ENCODE data around the gene LPAR1.

LPAR1 gene

DNA sequence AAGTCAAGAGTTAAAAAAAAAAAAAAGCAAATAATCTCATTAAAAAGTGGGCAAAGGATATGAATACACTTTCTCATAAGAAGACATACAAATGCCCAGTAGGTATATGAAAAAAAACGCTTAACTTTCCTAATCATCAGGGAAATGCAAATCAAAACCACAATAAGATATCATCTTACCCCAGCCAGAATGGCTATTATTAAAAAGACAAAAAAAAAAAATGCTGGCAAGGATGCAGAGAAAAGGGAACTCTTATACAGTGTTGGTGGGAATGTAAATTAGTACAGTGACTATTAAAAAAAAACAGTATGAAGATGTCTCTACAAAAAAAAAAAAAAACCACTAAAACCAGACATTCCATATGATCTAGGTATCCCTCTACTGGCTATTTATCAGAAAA, 79.4 kb downstream of the LPAR1 start:
- DNase-seq (ENCODE audit: low read depth, low spot score): no peak

DNA sequence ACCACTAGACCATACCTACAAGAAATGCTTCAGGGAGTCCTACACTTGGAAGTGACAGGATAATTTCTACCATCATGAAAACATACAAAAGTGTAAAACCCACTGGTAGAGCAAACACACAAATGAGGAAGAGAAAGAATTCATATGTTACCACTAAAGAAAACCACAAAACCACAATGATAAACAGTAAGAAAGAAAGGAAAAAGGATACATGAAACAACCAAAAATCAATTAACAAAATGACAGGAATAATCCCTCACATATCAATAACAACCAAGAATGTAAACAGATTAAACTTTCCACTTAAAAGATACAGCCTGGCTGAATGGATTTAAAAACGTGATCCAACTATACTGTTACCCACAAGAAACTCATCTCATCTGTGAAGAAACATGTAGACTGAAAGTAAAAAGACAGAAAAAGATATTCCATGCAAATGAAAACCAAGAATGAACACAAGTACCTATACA, 83.4 kb downstream of the LPAR1 start:
- no peak for DNase-seq (ENCODE audit: low read depth, low spot score)

DNA sequence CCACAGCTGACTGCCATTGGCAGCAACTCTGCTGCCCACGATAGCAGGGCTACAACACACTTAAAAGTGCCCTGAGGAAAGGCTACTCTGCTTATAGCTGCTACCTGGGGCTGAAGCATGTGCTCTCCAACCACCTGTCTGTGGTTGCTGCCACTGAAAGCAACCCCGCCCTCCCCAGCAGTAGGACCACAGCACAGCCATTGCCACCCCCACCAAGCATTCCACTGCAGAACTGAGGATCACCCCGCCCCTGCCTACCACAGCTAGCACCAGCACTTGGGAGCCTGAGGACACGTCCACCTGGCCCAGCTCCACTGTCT, 85.8 kb downstream of the LPAR1 start:
- no peak for DNase-seq (ENCODE audit: low read depth, low spot score)

DNA sequence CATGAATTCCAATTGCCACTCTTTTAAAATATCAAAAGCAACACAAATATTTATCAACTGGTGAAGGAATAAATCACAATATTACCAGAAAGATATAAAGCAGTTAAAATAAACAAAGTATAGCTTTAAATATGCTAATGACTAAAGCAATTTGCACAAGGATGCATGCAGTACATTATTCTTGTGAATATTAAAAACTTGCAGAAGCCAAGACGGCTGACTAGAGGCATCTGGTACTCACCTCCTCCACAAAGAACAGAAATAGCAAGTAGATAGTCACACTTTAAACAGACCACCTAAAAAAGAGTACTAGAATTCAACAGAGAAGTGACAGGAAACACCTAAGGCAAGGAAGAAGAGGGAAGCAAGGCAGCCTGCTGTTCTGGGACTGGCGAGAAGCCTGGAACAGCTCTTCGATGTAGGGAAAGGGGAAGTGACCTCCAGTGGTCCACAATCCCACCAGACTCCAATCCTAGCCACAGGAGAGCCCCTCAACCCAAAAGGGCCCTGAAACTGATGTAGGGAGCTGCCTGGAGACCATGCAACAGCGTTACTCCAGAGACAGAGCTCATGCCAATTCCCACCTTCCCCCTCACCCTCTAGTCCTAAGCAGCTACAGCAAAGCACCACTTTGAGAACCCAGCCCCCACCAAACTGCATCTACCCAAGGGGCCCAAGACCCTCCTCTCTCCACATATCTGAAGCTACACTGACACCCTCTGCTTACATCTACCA, 86.3 kb downstream of the LPAR1 start:
- no peak for DNase-seq (ENCODE audit: low read depth, low spot score)

DNA sequence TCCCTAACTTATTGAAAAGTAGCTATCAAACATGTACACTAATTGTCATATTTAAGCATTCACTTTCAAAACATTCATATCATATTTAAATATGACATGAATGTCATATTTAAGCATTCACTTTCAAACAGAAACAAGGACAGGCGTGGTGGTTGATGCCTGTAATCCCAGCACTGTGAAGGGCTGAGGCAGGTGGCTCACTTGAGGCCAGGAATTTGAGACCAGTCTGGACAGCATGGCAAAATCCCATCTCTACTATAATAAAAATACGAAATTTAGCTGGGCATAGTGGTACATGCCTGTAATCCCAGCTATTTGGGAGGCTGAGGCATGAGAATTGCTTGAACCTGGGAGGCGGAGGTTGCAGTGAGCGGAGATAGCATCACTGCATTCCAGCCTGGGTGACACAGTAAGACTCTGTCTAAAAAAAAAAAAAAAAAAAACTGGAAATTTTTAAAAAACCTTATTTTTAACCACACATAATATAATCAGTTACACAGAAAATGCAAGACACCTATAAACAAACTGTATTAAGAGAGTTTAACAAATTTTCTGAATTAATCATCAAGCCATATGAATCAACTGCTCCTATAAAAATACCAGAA, 88.1 kb downstream of the LPAR1 start:
- DNase-seq (ENCODE audit: low read depth, low spot score): no peak

DNA sequence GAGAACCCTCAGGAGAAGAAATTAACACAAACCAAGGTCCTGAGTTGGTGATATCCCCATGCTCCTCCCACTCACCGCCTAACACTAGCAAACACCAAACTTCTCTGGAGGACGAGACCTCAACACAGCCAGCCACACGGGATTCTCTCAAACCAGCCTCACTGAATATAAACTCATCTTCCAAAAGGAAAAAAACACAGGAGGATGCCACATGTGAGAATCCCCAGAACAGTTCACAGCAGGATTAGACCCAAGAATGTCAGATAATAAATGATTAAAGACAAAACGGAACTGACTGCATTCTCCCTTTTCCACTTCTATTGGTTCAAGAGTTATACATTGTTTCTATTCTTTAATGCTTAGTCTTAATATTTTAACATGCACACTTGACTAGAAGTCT, 89.2 kb downstream of the LPAR1 start:
- no peak for DNase-seq (ENCODE audit: low read depth, low spot score)

DNA sequence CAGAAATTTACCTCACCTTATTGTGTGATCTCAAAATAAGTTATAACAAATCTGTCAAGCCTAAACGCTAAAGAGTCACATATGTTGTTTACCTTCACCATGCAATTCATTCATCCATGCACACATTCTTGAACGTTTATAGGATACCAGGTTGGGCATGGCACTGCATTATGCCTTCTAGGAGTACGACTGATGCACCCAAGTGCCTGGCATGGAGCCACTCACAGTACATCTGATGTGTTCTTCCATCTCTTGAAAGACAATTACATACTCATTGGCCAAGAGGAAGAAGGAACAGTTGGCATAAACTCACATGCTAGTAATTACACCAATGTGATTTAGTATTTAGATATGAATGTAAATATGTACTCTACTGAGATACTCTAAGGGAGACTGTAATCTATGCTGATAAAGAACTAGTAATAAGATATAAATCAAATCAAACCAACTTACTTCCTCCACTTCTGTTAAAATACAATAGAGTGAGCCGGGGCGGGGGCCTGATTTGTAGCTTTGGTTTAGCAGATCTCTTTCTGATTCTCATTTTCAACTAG, 90.7 kb downstream of the LPAR1 start:
- DNase-seq (ENCODE audit: low read depth, low spot score): no peak

DNA sequence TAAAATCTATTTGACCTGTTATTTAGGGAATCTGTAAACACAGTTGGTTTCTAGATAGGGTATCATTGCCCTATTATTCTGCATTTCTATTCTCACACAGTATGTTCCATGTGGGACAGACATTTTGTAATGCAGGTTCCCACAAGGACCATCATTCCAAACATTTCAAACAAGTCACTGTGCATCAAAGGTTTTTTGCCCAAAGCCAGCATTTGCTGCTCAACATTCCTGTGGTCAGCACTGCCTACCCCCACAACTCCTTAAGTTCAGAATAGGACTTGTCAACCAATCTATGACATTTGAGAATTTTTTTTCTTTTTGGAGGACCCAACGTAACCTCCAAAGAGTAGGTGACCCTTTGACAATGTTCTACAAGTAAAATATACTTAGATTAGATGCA, 95.7 kb downstream of the LPAR1 start:
- DNase-seq (ENCODE audit: low read depth, low spot score): peak; percentile 85

DNA sequence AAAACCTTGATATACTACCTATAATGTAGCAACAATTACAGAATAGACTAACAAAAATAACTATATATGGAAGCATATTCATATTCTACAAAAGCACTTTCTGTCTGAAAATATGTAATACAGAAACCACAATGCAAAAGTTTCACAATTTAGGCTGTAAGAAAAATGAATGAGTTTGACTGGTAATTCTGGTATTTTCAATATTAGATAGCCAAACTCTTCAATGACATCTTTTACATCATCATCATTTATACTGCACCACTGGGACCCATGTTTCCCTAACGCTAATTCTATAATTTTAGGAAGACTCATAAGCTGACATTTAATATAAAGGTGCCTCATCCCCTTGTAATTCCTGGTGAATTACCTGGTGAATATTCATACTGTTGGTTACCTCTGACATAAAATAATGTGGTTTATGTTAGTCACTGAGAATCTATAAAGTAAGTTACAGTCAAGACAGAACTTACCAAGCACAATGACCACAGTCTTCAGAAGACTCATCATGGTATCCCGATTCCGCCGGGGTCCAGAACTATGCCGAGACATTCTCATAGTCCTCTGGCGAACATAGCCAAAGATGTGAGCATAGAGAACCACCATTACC, 97.2 kb downstream of the LPAR1 start:
- no peak for DNase-seq (ENCODE audit: low read depth, low spot score)

DNA sequence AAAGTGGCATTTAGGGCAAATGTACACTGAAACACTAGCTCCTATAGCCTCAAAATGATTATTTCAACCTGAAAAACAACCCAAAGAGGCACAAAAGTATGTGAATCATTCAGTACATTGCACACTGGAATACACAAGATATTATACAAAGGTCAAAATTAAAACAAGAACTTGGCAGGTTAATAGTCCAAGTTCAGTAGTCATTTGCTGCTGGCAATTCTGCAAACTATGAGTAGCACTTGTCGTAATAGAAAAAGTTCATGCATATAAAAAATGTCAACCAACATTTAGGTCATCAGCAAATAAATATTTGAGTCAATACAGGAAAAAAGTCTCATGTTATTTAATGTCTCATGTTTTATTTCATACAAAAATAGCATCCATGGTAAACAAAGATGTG, 98.7 kb downstream of the LPAR1 start:
- no peak for DNase-seq (ENCODE audit: low read depth, low spot score)

DNA sequence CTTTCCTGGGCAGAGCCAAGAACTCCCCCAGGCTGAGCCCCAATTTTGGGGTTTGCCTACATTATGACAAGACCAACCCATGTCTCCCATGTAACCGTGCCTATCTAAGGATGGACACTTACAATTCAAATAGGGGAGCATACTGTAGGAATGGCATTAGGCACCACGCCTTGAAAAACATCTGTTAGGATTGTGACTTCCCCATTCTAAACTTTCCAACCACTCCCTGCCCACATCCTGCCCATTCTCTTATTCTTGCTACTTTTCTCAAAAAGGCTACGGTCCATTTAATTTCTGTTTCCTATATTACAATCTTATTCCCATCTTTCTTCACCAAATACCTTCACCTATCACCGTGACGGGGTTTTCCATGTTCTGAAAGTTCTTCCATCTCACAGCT, 99.2 kb downstream of the LPAR1 start:
- DNase-seq (ENCODE audit: low read depth, low spot score): no peak

DNA sequence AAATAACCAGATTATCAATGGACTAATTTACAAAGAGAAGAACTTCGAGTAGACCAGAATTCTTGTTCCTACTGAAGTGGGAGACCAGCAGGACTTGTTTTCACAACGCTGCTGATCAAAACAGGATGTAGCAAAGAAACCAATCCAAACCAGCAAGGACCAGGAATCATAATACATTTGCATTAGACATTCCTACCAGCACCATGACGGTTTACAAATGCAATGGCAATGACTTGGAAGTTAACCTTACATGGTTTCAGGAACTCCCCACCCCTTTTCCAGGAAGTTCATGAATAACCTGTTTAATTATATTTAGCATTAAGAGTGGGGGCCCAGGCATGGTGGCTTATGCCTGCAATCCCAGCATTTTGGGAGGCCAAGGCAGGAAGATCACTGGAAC, 100.0 kb downstream of the LPAR1 start:
- no peak for DNase-seq (ENCODE audit: low read depth, low spot score)

DNA sequence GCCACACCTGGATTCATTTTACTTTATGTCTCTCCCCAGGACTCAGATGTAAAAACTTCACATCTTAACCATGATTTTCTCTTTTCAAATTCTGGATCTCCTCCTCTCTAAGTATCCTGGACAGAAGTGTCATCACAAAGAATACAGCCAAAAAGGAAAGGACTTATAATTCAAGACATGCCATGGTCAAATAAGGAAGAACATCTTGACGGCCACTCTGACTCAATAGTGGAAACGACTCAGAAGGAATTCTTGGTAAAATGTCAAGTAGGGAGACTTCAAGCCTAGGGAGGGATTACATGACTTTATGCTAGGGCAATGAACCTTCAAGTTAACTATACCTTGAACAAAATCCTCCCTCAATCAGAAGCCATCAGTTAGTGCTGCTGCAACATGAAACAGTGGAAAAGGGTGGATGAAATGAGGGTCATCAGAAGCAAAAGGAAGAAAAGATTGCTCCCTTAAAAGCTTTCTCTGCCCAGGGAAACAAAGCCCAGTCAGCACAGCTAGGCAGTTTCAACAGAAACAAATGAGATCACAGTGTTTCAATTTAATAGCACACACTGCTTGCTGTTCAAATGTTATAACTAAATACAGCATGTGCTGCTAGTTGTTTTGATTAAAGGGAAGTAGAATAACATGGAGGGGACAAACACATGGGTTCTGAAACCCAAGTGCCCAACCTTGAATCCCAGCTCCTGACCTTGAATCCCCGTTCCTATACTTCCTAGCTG, 101.4 kb downstream of the LPAR1 start:
- DNase-seq (ENCODE audit: low read depth, low spot score): peak; percentile 36

DNA sequence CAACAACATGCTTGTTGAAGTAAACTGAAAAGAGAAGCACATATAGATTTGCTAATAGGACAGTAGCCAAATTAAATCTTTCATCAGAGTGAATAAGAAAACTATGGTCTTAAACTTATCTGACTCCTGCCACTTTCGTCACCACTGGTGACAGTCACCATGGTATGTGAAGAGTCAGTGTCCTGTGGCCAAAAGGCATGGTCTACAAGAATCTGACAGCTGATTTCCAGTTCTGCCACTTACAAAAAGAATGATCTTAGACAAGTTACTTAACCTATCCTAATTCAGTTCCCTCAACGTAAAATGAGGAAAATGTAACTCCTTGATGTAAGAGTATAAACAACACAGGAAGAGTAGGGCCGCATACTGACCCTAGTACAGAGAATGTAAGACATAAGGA, 102.0 kb downstream of the LPAR1 start:
- no peak for DNase-seq (ENCODE audit: low read depth, low spot score)

DNA sequence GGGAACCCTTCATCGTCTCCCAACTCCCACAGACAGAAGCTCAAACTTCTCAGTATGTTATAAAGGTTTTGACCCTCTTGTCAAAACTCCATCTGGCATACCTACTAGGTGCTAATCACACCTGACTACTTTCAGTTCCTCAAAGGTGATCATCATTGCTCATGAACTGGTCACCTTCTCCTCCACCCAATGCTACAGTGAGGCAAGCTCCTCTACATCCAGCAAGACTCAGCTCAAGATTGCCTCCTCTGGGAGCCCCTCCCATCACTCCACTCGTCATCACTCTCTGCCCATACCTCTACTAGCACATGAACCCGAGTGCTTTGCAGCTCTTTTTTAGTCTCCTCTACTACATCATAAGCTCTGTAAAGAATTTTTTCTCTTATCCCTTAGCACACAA, 102.4 kb downstream of the LPAR1 start:
- no peak for DNase-seq (ENCODE audit: low read depth, low spot score)

DNA sequence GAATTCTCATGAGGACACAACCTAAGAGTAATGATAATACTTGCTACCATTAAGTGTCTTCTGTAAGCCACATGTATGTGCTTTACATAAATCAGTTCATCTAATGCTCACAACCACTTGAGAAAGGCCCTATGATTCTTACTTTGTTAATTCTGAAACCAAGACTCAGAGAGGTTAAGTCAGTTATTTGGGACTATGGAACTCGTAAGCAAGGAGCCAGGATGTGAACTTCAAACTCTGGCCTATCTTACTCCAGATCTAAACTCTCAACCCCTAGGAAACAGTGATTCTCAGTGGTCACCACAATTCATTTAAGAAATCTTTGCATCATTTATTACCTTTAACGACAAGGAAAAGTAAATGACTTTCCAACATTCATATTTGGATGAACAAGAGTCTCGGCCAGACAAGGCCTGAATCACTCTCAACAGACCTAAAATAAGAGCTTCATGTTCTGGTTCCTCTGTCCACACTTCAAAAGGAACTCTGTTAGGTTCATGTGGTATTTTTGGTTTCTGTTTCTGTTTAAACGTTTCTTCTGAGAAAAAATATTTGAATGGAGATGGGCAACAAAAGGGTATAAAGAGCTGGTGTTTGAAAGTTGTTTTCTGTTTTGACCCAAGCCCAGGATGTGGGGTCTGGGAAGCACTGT, 104.8 kb downstream of the LPAR1 start:
- no peak for DNase-seq (ENCODE audit: low read depth, low spot score)

DNA sequence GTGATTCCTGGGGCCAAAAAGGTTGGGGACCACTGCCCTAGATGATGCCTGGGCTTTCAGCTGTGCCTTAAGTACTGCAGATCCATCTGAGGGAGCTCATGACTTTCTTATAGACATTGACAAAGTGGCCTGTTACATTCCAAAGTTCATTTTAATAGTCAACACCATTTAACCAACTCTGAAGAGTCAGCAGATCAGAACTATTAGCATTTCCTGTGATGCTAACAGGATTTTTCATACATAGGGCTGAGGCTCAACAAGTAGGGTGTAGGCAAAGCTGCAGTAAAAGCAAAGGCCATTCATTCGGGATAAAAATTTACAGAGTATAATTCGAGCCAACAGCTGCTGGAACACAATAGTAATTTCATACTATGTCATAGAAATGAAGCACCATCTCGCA, 105.4 kb downstream of the LPAR1 start:
- DNase-seq (ENCODE audit: low read depth, low spot score): no peak

DNA sequence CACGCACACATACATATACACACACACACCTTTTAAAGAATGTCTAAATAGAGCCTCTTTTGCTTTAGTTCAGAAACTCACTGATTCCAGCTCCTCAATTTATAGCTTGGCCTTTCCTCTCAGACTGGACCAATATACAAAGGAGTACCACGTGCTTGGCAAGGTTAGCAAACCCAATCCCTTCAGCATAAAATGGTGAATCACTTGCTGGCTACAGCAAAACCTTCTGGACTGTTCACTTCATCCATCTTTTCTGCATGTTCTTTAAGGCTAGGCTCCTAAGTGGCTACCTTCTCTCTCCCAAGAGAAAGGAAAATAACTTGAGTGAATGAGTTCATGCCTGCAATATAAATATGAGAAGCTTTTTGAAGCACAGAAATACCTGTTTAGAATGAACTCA, 109.7 kb downstream of the LPAR1 start:
- peak; percentile 28 for DNase-seq (ENCODE audit: low read depth, low spot score)

DNA sequence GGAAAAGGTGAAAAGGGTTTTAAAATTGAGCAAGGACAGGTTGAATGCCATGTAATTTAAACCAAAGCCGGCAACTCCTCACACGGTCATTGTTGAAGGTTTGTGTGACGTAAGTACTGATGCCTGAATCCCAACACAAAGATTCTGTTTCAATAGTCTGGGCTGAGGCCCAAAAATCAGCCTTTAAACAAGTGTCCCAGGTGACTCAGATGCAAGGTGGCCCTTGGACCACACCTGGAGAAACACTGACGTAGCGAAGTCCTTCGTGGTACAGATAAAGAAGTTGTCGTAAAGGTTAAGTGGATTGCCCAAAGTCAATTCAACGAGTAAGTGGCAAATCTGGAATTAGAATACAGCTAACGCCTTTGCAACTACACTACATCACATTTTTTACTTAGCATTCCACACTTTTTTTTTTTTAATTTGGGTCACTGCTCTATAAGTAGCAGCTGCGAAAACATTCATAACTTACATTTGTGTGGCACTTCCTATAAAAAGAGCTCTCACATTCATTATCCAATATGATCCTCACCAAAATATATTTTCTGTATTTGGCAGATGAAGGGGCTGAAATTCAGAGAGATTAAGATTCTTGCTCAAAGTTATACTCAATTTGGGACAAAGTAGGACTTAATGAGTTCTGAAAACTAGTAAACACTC, 111.3 kb downstream of the LPAR1 start:
- no peak for DNase-seq (ENCODE audit: low read depth, low spot score)

DNA sequence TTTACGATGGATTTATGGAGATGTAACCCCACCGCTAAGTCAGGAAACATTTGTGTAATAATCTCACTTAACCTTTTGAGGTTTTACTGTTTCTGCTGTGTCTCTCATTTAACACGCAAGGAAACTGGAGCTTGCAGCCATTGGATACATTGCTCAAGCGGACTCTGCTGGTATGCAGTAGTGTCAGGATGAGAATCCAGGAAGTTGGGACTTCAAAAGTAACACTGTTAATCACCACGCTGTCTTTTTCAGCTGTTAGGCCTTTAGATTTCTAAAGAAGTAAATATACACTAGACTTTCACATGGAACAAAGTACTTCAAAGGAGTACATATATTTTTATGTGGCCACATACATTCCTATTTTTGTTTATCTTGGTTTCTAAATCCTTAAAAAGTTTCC, 114.7 kb downstream of the LPAR1 start:
- no peak for DNase-seq (ENCODE audit: low read depth, low spot score)

DNA sequence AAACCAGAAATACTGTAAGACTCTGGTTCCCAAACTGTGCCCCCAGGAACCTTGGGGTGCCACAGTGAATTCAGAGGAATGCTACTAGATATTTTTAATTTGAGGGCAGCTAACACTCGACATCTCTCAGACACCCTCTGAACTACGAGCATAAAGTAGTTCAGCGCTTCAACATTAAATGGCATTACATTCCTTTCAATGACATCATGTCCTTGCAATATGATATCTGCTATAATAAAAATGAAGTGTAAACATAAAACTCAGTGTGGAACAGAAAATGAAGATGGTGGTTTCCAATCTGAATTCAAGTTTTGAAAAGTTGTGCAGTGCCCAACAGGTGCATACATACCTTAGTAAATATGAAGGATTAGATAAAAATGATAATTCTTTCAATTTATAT, 116.1 kb downstream of the LPAR1 start:
- no peak for DNase-seq (ENCODE audit: low read depth, low spot score)

All from astrocyte of the hippocampus (primary cell).